Right renal cortex interstitium (tissue), 3 donors: ENCODE results near the gene TCERG1L. TPM values are rescaled to one million over a fixed set of nuclear protein-coding genes. Genes with fewer than 3 reads are reported as not detected.

Source experiments
- DNase-seq, 3 donors: peaks; one replicate each; pipeline ENCODE4 v3.0.0-alpha.2; 2013; ENCODE audit warnings: low read depth in 3 of 3, low spot score in 2 of 3
- polyA plus RNA-seq, 3 donors: library from polyadenylated mRNA; unstranded; fragments of 120-200 nt; gene quantifications; one replicate each; pipeline ENCODE4 v1.2.1, GENCODE V29; 2013; ENCODE audit not compliant: insufficient read length in 3 of 3

The TCERG1L gene
- polyA plus RNA-seq, 3 donors: 1.2 to 1.7 (median 1.4) TPM

DNA sequence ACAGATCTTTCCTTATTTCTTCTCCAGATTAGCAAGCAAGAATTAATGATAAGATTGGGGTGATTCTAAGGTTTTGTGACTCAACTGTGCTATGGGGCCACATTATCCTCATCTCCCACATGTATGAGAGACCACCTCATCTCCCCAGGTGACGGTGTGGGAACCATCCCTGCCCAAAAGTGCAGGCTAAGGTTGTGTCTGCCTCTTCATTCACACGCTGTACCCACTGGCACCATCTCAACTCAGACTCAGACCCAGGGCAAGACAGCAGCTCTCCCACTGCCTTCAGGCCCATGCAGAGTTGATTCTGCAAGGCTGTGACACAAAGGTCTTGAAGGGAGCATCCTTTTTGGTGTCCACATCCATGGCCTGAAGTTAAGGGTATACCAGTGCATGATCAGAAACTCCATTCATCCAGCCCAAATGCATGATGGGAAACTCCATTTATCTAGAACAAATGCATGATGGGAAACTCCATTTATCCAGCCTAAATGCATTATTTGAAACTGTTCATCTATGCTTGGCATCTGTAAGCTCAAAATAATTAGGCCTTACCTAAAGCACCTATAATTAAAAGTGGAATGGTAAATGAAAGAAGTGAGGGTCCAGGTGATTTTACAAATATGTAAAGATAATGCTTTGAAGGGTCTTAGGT, 99.4 kb downstream of the TCERG1L start:
- DNase-seq: no peak

DNA sequence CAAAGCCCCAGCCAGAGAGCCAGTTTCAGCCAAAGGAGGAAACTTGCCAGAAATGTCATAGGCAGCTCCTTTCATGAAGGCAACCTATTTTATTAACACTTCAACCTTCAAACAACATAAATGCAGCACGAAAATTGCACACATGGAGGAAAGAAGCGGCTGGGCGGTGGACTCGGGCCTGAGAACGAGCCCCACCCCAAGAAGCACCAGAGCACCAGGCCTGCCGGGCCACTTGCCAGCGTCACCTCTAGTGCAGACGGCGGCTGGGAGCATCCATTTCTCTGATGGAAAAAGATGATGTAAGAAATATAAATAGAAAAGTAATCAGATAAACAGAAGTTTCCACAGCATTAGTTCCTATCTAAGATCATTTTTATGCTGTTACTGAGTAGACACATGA, 100.0 kb downstream of the TCERG1L start:
- DNase-seq: no peak

DNA sequence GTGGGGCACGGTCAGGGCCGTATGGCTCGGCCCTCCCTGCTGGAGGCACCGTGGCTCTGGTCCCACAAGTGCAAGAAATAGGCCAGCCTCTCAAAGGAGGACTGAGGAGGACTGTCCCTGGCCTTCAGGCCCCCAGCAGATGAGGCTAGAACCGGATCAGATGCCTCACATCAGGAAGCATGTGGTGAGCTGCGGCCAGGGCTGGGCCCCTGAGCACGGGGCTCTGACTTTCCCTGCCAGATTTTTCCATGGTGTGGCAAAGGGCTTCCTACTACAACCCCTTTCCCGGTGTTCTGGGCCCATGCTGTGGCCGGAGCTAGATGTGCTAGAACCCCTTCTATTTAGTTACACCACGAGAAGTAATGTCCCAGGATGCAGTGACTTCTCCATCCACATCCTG, 100.4 kb downstream of the TCERG1L start:
- DNase-seq: no peak

DNA sequence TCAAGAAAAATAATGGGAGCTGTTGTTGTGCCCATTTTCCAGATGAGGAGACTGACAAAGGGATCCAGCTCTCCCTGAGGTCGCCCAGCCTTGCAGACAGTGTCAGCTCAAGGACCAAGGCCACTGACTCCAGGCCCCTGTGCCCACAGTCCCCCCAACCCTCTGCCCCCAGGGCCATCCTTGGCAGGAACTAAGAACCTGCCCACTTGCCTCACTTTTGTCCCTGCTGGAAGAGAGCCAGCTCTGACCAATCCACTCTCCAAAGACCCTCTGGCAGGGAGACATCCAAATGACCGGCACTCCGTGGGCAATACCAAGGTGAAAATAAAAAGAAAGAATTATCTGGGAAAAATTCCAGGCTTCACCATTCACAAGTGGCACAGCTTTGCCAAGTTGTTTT, 101.3 kb downstream of the TCERG1L start:
- no peak for DNase-seq

DNA sequence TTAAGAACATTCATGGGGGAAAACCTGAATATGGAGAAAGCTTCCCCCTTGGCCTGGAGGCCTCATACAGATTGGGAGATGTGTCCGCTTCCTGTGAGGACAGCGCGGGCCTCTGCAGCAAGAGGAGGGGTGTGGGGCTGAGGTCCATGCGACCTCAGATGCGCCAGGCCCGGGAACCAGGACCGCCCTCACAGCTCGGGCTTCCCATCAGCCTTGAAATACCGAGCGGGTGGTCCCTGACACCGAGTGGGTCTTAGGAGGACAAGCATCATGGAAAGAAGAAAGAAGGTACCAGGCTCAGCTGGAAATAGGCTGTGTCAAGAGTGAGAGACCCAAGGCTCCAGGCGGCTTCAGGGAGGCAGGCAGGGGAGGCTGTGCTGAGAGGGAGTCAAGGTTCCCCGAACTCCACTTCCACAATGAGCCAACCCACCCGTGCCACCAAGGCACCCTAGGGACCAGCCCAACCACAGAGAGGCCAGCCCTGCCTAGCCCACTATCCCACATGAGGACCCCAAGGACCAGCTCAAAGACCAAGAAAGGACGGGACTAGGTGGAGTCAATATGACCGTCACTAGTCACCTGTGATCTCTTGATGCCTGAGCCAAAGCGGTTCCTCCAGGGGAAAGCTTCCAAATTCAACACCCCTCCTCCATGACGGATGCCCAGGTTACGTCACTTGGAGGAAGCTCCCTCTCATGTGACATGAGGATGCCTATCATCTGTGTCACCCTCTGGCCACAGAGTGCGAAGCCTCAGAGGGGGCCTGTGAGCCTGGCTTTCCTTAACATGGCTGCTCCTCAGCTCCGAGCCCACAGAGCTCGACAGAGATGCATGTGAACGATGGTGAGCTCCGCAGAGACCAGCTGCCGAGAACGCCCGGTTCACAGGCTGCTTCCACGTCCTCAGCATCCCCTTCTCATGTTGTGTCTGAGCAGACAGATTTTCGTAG, 103.7 kb downstream of the TCERG1L start:
- no peak for DNase-seq

DNA sequence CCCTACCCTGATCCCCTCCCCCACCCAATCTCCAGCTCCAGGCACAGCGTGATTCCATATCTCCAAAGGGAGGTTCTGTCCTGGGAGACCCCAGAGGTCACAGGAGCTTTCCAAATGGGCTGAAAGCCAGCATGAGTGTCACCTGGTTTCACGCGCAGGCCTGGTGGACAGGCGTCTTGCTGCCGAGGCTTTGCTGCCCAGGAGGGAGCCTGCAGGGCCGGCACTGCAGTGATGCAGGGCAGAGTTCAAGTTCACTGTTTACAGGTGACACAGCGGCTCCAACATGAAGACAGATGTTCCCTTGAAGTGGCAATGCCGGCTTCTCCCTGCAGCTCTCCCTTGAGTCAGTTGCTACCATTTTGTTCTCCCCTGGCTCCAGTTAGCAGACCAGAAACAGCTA, 104.3 kb downstream of the TCERG1L start:
- DNase-seq: no peak

DNA sequence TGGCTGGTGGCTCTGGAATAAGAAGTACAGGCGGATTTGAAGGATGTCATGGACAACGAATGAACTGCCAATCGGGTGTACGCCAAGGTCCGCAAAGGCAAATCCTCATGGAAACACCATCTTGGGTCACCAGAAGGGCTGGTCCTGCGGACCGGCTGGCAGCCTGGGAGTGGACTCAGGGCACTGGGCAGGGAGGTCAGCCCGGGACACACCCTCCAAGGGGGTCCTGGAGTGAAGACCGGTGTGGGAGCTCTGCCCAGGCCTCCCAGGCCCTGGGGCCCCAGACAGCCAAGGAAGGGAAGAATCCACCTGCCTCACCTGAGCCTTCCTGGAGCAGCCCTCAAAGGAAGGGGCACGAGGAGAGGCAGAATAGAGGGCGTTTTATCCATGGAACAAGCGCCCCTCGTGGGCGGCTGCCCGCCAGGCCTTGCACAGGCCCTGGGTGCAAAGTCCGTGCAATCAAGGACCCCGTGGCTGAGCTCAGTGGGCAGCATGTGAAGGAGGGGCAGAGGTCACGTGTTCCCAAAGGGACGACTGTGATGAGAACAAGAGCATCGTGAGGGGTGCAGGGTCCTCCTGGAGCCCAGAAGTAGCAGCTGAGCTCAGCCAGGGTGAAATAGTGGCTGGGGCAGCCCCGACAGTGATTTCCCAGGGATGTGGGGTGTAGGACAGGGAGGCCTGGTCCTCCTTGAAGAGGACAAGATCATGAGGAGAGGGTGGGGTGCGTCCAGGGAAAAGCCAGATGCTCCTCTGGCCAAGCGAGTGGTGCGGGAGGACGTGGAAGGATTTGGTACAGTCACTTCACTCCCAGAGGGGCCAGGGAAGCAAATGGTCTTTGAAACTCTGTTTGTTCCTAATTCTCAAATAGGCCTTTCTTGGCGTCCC, 105.2 kb downstream of the TCERG1L start:
- DNase-seq: no peak

DNA sequence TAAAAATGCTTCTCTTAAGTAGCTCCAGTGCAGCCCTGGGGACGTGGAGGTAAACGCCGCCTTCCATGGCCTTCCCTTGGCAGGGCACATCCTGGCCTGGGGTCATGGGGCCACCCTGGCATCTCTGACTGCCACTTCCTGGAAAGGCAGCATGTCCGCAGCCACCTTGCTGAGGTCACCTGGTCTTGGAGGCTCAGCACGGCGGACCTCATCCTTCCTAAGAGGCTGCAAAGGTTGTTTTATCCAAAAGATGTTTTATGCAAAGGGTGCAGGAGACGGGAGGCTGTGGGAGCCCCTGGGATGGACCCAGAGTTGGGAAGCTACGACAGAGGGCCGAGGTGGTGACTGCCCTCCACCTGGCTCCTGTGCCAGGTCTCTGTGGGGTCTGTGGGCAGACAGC, 106.0 kb downstream of the TCERG1L start:
- no peak for DNase-seq

DNA sequence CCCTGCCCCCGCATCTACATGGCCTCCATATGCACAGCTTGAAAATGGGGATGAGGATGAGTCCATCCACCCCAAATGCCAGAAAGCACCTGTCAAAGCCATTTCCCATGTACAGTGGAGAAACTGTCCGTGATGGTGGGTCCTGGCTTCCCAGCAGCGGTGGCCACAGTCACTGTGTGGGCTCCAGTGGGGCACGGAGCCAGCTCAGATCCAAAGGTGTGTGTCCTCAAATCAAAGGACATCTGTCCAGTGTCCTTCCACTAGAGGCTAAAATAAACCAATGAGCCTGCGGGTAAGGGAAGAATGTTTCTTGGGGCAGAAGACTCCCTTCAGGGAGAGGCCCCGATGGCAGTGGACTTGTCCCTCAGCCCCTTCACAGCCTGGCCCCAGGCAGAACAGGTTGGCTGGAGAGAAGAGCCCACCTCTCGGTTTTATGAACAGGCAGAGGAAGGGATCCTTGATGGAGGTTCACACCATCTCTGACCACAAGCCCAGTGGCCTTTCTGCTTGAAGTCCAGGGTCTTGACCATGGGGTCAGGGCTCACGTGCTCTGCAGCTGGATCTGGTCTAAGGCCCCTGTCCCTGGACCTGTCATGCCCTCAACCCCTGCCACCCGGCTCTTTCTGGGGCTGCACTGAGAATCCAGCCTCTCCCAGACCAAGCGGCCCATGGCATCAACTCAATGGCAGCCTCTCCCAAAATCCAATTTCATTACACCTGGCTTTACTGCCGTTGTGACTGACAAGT, 106.9 kb downstream of the TCERG1L start:
- DNase-seq: no peak

DNA sequence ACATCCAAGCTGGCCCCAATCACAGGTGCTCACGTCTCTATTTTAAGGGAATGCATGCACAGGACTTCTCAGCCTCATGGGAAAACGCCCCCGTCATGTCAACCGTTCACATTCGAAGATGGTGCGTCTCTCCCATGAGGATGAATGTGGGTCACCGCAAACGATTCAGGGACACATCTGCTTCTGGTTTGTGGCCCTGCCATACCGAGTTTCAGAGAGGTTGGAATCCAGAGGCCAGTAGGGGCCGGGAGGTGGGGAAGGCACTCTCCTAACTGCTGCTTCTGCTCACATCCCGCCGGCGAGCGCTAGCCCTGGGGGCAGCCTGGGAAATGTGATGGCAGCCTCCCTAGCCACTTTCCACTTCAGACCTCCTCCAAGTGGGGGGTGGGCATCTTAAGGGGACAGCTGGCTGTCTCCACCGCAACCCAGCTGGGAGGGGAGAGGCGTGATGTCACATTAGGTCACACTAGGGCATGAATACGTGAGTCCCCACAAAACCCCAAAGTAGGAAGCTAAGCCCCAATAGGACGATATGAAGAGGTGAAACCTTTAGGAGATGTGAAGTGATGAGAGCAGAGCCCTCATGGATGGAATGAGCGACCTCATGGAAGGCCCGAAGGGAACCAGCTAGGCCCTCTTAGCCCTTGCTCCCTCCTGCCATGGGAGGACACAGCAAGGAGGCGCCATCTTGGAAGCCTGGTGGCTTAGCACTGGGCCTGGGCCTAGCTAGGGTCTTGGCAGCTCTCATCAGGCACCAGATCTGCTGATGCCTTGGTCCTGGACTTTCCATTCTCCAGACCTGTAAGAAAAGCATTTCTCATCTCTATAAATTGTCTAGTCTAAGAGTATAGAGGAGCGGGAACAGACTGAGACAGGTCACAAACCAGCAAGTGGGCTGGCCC, 107.8 kb downstream of the TCERG1L start:
- no peak for DNase-seq

DNA sequence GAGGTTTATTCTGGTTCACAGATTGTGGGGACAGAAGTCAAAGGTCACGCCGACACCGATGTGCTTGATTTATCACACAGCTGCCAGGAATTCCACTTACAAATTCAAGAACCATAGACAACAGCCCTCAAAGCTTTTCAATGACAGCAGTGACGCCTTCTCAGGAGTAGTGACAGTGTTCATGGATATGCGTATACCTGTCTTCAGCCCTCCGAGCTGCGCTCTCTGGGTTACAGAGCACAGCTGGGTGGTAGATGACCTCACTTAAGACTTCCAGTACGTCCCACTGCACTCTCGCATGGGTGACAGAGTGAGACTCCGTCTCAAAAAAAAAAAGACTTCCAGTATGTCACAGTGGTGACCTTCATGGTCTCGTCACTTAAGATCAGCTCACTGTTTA, 108.5 kb downstream of the TCERG1L start:
- no peak for DNase-seq

DNA sequence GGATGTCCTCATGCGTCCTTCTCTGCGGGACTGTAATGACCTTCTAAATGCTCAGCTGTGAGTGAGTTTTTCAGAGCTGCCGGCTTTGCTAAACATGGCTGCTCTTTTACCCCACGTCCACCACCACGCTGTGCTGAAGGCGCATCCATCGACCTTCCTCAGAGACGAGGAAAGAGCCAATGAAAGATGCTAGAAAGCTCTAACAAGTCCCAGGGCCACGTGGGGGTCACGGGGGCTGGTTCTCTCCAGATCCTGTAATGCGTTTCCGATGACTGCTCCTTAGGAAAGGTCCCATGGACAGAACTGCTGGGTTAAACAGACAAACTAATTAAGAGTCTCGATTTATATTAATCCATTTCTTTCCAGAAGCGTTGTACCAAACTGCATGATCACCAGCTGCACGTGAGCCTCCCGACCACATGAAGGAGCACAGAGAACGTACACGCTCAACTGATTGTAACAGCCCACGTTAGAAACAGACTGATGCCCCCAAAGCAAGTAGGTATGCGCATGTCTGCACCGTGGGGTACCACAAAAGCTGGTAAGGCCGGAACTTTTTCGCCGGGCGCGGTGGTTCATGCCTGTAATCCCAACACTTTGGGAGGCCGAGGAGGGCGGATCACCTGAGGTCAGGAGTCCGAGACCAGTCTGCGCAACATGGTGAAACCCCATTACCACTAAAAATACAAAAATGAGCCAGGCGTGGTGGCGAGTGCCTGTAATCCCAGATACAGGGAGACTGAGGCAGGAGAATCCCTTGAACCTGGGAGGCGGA, 109.6 kb downstream of the TCERG1L start:
- DNase-seq: no peak

DNA sequence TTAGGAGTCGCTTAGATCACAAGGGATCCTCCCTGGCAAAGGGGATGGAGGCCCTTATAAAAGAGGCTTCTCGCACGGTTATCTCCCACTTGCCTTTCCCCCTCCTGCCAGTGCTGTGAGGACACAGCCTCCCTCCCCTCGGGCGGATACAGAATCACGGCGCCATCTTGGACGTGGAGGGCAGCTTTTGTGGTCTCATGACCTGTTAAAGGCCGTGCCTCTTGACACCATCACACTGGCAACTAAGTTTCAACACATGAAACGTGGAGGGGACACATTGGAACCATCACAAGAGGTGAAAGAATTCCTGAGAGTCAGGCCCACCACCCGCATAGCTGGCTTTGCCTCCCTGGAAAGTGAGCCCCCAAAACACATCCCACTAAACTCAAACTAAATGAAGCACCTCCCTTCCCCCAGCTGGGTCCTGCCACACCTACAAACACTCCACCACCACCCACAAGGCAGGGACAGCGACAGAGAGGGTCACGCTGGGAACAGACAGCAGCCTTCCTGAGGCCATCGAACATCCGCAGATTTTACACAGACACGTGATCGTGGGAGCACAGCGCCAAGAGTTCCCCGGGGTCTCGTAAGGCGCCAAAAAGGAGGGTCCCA, 110.6 kb downstream of the TCERG1L start:
- DNase-seq: no peak

DNA sequence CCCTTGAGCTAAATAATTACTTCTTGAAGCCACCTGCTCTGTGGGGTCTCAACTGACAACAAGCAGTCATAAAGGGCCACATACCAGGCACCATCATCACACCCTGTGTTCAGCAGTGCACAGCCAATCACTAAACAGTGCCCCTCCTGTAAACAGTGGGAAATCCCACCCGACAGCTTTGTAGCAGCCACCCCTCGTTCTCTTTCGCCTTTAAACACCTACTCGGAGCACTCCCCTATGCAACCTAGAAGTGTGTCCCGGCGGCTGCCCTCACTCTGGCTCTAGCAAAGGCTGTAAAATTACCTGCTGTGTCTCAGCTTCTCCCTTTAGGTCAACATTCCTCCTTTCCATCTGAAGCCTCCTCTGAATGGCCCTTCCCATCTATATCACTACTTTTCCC, 111.9 kb downstream of the TCERG1L start:
- DNase-seq: no peak

DNA sequence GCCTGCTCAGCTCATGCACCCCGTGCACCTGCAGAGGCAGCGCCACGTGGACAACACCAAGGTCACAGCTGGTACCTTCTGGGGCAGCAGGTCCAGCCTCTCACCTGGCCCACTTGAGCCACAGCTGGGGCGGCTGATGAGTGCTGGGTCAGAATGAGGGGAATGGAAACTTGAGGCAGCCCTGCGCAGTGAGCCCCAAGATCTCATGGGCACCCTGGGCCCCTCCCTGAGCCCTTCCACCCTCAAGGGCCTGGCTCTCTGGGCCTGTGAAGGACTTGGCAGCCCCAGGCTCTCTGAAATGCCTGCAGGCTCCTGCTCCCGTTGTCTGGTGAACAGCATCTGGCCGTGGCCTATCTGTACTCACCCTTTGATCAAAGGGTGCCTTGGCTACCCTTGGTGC, 112.7 kb downstream of the TCERG1L start:
- DNase-seq: no peak

DNA sequence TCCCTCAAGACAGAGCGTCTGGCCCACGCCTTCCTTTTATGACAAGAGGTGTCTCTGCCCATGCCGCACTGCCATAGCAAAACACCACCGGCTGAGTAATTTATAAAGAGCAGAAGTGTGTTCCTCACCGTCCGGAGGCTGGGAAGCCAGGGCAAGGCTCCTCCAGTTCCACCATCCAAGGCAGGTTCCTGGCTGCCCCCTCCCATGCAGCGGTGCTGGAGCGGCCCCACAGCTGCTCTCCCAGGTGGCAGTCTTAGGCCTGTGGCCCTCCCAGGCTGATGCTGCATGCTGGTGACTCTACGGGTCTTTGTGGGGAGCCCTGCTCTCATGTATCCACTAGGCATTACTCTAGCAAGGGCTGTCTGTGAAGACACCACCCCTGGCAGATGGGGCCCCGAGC, 113.1 kb downstream of the TCERG1L start:
- no peak for DNase-seq

DNA sequence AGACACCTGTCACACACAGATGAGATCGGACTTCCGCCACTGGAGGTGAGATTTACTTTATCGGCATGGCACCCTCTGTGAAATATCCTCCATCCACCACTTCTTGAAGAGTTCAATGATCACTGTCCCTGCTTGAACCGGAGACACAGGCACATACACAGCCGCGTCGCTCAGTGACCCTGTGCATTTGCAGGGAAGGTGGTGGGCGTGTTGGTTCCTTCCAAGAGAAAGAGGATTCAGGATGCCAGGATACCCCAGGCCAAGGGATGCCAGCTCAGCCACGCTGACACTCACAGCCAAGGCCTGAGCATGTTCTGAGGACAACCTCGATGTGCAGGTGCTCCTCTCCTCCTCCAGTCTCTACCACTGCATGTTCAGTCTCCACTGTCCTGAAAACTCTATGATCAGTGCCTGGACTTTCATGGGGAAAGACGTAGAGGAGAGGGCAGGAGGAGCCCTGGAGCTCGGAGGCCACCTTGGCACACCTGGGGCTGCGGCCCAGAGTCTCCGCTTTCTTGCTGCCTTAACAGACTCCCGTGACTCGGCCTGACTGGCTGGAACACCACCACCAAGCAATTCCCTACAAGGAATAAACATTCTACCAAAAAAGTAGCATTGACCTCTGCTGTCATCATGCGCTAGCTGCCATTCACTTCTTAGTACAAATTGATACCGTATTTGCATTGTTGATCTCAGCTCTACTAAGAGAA, 115.2 kb downstream of the TCERG1L start:
- DNase-seq: no peak
